GM18520 (cell line): ENCODE results near the gene CYP4F22.
"Not testable (repeated sequence)": the region's sequence is repeated elsewhere in the genome, so short reads cannot be mapped to it uniquely, and the experiment has no call there.

Experiments used
- ATAC-seq: cut with Tn5 transposase; IDR thresholded peaks from one replicate; pipeline ENCODE4 v1.9.1; 2021; ENCODE audit not compliant: unreplicated experiment

Gene CYP4F22

DNA sequence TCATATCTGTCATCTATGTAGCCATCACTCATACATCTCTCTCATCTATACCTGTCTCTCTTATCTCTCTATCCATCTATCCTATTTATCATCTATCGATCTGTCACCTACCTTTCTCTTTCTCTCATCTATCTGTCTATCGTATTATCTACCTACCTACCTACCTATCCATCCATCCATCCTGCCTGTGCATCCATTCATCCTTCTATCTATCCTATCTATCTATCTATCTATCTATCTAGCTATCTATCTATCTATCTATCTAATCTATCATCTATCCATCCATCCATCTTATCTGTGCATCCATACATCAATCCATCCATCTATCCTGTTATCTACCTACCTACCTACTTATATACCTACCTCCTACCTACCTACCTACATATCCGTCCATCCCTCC is 62.1 kb downstream of the CYP4F22 start:
- no peak for ATAC-seq

DNA sequence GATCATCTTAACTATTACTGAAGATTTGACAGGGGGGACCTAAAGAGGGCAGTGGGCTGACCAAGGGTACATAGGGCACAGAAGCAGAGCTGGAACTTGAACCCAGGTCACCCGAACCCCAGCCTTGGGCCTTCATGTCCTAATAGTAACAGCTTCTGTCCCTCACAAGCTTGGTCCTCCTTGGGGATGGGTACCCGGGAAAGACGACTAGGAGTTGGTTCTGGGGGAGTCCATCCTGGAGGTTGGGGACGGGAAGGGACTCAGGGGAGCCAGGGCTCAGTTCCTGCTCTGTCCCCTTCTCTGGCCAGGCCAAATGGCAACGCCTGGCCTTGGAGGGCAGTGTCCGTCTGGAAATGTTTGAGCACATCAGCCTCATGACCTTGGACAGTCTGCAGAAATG is 67.1 kb downstream of the CYP4F22 start:
- no peak for ATAC-seq

DNA sequence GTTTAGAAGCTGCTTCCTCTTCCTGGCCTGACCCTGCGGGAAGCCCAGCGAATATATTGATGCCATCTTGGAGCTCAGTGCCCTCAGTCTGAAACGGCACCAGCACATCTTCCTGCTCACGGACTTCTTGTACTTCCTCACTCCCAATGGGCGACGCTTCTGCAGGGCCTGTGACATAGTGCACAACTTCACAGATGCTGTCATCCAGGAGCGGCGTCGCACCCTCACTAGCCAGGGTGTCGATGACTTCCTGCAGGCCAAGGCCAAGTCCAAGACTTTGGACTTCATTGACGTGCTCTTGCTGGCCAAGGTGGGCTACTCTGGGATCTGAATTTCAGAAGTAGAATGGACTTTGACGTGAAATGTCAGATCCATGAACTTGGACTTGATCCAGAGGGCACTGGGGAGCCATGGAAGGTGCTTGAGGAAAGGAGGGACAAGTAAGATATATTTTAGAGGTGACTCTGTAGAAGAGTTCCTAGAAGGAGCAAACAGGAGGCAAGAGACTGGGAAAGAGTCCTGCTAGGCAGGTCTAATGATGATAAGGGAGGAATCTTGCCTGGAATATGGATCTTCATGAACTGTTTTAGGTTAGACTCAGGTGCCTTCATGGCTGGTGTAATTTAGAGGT is 68.3 kb downstream of the CYP4F22 start:
- no peak for ATAC-seq

DNA sequence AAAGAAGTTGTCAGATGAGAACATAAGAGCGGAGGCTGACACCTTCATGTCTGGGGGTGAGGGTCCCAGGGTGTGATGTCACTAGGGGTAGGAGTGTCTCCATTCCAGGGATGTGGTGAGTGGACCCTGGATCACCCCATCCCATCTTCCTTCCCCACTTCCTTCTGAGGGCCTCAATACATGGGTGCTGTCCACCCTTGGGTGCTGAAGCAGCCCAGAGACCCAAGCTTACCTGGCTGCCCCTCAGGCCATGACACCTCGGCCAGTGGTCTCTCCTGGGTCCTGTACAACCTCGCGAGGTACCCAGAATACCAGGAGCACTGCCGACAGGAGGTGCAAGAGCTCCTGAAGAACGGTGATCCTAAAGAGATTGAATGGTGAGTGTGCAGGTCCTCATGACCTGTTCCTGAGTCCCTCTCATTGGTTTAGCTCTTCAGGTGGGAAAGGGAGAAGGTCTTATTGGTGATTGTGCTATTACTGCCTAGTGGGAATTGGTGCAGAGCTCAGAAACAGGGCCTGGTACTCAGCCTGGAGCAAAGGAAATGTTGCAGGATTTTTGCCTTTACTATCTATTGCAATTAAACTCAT is 69.0 kb downstream of the CYP4F22 start:
- no peak for ATAC-seq

DNA sequence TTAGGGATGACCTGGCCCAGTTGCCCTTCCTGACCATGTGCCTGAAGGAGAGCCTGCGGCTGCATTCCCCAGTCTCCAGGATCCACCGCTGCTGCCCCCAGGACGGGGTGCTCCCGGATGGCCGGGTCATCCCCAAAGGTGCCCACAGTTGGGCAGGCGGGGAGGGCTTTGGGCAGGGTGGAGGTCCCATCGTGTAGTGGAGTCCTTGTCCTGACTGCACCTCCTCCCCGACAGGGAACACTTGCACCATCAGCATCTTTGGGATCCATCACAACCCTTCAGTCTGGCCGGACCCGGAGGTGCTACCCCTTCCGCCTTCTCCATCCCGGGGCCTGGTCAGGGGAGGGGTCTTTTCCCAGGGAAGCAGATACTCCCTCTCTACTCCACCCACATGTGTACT is 75.0 kb downstream of the CYP4F22 start:
- ATAC-seq: no peak

DNA sequence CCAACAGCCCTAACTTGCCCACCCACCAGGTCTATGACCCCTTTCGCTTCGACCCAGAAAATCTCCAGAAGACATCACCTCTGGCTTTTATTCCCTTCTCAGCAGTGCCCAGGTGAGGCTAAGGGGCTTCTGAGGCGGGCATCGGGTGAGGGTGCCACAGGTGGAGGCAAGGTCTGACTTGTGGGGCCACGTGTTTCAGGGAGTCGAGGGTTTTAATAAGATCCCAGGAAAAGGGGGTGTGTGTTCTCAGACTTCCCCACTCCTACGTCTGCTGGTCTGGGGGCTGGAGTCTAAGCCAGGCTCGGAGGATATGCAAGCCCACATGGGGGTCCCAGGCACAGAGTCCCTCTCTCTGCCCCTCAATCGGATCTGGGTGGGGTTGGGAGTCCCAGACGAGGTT is 75.8 kb downstream of the CYP4F22 start:
- ATAC-seq: no peak

DNA sequence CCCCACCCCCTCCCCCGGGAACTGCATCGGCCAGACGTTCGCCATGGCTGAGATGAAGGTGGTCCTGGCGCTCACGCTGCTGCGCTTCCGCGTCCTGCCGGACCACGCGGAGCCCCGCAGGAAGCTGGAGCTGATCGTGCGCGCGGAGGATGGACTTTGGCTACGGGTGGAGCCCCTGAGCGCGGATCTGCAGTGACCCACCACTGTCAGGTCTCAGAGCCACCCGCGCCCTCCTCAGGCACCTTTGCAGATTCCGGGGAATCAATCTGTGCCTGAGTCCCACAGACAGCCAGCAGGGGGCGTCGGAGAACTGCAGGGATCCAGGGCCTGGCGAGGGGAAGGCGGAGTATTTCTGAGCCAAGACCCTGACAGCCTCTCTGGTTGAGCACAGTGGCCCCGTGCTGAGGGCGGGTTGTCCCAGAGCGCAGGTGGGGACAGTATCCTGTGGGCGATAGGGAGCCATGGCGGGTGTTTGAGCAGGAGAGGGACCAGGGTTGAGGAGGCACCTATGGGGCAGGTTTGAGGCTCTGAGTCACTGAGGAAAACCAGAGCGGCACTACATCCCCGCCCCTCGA is 76.3 kb downstream of the CYP4F22 start:
- no peak for ATAC-seq

DNA sequence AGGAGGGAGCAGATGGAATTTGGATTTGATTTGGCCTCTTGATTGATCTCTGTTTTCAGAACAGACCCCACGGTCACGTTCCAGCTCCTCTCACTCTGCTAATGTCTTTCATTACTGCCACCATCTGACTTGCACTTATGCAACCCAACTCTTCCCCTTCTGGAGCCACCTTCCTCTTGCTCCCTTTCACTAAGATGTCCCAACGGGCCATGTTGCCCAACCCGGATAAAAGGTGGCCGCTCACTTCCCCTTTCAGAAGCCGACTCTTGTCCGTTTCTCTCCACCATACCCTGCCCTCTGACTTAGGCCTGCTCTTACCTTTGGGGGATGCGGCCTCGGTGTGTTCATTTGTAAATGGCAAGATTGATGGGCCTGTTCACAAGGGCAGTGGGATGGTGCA is 79.3 kb downstream of the CYP4F22 start:
- no peak for ATAC-seq

DNA sequence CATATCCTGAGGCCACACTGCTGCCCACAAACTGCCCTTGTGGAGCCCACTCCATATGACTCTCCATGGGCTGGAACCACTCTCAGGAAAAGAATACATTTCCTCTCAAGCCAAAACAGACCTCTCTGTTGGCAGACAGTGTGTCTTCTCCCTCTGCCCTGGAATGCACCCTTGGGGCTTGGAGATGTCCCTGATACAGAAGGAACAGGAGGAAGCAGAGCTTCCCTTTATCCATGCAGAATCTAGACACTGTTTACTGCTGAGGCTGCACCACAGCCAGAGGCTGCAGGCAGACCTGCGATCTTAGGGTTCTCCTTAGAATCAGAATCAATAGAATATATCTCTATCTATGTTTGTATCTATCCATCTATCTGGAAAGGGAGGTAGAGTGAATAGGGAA is 79.9 kb downstream of the CYP4F22 start:
- no peak for ATAC-seq

DNA sequence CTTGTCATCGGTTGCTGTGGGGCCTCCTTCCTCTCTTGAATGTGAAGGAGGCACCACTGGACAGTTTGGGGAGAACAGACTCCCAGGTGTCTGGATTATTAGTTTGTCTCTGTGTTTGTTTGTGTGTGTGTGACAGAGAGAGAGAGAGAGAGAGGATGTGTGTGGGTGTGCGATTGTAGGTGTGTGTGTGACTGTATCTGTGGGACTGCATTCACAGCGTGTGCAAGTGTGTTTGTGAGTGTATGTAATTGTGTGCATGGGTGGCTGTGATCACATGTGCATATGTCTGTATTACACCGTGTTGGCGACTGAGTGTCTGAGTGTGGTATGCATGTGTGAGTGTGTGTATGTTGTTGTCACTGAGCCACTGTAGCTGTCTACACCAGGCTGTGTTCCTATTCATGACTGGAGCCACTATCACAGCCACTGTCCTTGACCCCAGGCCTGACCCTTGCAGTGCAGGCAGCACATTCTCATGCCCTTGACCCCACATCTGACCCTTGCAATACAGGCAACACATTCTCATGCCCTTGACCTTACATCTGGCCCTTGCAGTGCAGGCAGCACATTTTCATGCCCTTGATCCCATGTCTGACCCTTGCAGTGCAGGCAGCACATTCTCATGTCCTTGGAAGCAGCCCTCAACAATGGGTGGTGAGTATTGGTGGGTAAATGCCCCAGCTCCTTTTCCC is 81.6 kb downstream of the CYP4F22 start:
- no peak for ATAC-seq

DNA sequence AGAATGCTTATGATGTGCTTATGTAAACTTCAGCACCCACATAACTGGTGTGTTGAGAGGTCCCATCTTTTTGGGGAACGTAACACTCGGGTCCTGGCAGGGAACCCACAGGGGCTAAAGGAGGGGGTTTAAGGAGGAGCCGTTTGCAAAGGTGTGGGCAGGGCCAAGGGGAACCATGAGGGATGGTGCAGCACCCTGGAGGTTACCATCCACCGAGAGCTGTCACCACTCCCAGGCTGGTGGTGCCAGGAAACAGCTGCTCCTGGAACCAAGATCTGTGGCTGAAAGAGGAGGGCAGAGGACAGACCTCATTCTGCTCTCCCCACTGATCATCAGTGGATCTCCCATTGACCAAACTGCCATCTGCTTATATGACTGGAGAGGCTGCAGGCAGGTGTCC is 83.5 kb downstream of the CYP4F22 start:
- ATAC-seq: no peak

DNA sequence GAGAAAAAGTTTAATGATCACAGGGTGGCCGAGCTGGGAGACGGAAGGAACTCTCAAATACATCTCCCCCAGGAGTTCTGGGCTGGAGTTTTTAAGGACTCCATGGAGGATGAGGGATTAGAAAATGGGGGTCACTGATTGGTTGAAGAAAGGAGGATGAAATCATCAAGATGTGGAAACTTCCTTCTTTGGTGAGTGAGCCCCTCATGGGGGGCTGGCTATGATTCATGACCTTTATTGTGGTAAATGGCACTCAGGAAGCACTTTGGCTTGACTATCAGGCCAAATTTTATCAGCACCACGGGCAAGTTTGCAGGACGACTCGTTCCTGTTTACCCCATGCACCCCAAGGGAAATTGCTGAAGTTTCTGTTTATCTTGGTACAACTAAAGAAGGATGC is 84.2 kb downstream of the CYP4F22 start:
- ATAC-seq: not testable (repeated sequence)

DNA sequence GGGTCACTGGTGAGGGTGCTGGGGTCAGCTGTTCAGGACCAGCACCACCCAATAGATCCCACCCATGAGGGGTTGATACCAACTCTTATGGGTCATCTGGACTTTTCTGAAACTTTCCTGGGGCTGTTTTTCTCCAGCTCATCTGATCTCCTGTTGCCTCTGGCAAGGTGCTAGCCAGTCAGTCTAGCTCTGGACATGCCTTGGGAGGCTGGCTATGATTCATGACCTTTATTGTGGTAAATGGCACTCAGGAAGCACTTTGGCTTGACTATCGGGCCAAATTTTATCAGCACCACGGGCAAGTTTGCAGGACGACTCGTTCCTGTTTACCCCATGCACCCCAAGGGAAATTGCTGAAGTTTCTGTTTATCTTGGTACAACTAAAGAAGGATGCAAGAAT is 85.4 kb downstream of the CYP4F22 start:
- ATAC-seq: not testable (repeated sequence)

DNA sequence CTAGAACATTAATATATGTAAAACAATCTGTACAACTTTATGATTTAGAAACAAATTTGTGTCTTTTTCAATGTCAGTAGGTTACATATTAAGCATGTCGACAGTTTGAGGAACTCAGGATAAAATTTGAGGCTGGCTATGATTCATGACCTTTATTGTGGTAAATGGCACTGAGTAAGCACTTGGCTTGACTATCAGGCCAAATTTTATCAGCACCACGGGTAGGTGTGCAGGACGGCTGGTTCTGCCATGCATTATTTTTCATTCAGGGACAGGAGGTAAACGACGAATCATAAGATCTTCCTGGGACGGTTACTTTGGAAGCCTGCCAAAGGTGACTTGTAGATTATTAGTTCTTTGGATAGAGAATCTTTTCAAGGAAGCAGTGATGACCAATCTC is 86.7 kb downstream of the CYP4F22 start:
- ATAC-seq: no peak
